NCI-H1417 (cell line): ENCODE results near the gene EZR.

Source experiments
- DNase-seq, 3 experiments: peaks; one replicate each; lab custom pipeline; 2025; lab: John Stamatoyannopoulos, UW

Gene EZR

DNA sequence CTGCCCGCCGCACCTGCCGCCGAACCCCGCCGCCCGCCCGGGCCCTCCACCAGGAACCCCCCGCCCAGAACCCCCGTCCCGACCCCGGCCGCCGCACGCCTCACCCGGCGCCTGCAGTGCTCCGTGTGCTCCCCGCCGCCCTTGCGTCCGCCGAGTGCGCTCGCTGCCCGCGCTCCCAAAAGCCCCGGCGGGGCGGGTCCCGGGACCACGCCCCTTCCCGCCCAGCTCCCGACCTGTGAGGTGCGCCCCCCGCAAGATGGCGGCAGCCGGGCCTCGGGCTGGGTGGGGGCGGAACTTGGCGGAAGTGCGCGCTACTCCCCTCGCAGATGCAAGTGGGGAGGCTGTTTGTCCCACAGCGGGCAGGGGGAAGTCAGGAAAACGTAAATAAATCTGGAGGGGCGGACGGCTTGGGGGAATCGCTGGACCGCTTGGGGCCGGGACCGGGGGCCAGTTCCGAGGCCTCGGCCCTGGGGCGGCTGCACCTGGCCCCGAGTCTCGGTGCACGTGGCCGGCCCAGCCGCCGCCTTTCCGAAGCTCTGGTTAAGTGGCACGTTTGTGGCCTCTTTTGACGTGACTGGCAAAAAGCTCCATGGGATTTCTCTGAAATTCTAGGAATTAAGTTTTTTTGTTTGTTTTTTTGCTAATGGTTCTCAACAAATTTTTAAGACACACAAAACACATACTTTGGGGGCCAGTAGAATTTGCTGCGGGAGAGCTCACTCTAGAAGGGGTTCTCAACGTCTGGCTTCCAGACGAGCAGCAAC lies at the start of gene EZR:
Gene EZR, minus strand, starts transcription at position 156 of the 764 bp plus-strand sequence. CDS start 1,275 bp downstream, outside the sequence.
- peak; percentile 57 to 75 (median 75) for DNase-seq

DNA sequence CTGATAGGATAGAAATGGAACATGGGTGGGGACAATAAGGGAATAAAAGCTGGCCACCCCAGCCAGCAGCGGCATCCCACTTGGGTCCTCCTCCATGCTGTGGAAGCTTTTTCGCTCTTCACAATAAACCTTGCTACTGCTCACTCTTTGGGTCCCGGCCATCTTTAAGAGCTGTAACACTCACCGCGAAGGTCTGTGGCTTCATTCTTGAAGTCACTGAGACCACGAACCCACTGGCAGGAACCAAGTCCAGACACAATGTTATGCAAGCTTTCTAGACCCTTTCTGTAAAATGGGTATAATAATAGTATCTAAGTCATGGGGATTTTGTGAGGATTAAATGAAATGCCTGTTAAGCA lies 48.9 kb upstream of the EZR start:
- no peak for DNase-seq

- no peak for DNase-seq
Measured at GRCh38 chr6:158867381-158868121, 48.4 kb upstream of the EZR start.

GRCh38 chr6:158865769-158866168 lies 46.6 kb upstream of the EZR start:
- no peak for DNase-seq

- DNase-seq, result no peak
Measured at GRCh38 chr6:158863646-158864045, 44.5 kb upstream of the EZR start.

- DNase-seq, result peak in 1 of 3 experiments; percentile 25
Measured at GRCh38 chr6:158861686-158862381, 42.7 kb upstream of the EZR start.

DNA sequence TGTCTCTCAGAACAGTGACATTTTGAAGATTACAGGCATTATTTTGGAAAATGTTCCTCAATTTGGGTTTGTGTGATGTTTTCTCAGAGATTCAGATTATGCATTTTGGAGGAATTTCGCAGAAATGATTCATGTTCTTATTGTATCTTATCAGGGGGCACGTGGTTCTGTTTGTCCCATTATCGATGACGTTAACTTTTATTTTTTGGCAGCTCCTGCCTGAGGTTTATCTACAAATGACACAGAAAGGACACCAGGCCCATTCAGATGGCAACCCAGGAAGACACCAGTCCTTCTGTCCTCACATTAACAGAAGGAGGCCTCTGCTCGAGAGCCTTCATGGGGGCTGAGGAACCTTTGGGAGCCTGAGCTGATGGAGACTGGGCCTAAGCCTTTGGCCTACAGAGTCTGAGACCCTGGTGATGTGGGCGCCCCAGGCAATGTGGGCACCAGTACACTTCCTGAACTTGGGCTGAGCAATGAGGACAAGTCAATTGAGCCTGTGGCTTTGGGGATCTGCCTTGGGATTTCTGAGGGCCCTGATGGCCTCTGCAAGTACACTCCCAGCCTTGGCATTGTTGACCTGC lies 41.2 kb upstream of the EZR start:
- no peak for DNase-seq

DNA sequence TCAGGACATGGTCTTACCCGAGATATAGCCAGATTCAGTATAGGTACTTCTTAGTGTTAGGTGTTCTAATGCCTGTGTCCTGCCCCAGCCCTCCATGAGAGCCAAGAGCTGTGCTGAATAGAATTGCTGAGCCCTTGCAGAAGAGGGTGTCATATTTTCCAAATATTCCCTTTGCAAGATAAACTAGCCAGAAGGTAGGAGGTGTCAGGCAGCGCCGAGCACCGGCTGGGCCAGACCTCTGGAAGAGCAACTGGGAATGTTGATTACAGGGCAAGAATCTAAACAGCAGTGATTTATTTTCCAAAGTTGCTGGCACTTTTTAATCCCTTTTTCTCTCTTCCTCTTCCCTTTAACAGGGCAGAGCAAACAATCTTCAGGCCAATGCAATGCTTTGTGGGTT lies 37.1 kb upstream of the EZR start:
- DNase-seq, result no peak

DNA sequence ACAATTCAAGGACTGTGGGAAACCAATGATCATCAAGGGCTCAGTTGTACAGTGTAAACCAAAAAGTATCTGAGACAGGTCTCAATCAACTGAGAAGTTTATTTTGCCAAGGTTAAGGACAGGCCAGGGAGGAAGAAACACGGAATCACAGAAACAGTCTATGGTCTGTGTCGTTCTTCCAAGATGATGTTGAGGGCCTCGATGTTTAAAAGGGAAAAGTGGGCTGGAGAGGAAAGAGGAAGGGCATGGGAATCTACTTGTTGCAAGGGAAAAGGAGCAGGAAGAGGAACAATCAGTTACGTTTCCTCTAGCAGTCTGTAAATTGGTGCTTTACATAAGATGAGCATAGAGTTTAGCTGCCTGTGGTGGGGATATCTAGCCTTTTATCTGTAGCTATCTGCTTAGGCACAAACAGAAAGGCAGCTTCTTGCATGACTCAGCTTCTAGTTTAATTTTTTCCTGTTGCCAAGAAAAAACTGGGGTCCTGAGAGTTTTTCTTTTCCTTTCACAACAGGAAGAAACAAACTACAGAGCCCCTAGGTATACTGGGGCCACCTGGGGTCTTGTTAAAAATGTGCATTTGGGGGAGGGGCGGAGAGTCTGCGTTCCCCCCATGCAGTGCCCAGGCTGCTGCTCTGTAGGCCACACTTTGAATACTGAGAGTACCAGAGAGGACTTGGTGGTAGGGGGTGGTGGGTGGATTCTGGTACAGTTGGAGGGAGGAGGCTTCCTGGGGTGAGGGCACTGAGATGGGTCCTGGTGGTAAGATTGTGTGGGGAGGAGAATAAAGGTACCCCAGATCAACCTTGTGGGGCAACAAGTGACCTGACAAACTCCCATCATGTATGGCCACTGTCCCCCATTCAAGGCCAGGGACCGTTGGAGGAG lies 35.3 kb upstream of the EZR start:
- DNase-seq, result no peak

DNA sequence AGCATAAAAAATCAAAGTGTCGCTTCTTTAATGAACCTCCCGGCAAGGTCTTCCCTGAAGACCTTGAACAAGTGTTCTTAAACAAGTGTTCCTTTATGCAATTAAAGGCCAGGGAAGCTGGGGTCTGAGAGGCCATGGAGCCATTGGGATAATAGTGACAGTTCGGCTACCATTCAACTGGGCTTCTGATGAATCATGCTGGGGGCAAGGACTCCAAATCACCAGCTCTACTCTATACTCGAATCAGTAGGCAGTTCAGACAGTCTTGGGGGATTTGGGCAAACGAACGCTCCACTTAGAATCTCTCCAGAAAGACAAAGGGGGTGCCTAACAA lies 34.7 kb upstream of the EZR start:
- no peak for DNase-seq

DNA sequence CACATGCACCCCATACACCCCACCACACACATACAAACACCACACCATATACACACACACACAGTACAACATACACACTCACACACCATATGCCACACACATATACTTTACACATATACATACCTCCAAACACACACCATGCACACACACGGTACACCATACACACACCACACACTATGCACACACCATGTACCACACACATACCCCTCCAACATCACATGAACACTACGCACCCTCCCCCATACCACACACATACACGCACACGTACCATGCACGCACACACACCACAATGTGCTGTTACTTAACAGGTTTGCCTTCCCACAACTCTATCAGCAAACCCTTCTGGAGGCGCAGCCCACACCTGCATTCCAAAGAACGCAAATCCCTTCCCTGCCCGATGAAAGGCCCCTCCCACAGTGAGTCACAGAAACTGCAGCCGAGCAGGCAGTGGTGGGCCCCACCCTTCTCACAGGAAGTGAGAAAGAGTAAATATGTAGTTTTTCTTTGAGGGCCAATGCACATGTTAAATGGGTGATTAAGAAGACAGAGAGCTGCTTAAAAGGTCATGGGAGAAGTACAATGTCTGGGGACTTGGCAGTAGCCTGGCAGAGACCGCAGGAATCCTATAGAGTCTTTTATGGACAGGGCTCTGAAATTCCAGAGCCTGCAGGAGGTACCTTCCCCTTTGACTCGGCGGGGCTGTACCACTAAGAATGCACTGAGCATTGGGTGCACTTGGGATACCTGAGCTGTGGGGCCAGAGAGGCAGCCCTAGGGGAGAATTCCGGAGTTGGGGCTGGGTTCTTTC lies 34.1 kb upstream of the EZR start:
- DNase-seq, result peak in 1 of 3 experiments; percentile 25

- DNase-seq, result no peak
Measured at GRCh38 chr6:158852312-158853071, 33.3 kb upstream of the EZR start.

GRCh38 chr6:158850807-158851115 lies 31.6 kb upstream of the EZR start:
- DNase-seq, result peak in 1 of 3 experiments; percentile 80

GRCh38 chr6:158849899-158850806 lies 31.0 kb upstream of the EZR start:
- peak in 2 of 3 experiments; percentile 29 to 80 for DNase-seq

DNA sequence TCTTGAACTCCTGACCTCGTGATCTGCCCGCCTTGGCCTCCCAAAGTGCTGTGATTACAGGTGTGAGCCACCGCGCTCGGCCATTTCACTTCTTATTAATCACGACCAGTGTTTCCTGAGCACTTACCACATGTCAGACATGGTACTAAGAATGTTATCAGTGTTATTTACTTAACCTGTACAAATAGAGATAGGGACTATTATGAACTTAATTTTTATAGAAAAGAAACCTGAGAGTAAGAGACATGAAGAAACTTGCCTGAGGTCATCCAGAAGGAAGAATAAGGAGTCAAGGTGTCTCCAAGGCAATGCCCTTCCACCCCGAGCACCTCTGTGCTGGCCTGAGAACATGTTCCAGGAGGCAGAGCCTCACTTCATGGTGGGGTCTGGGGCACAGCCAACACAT lies 29.3 kb upstream of the EZR start:
- no peak for DNase-seq

- DNase-seq, result no peak
Measured at GRCh38 chr6:158847786-158848185, 28.6 kb upstream of the EZR start.

DNA sequence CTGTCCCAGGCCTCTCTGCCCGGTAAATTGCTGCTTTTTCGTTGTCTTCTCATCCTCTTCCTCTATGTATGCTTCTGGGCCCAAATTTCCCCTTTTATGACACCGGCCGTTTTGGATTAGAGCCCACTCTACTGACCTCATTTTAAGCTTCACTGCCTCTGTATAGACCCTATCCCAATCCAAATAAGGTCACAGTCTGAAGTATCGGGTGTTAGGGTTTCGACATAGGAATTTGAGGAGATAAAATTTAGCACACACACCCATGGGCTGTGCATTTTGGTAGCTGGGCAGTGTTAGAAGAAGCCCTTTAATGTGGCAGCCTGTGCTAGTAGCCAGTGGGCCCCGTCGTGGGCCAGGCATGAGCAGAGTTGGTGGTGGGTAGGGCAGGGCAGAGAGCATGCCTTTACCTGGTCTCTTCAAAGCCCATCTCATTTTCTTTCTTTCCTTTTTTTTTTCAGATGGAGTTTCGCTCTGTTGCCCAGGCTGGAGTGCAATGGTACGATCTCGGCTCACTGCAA lies 27.9 kb upstream of the EZR start:
- DNase-seq, result no peak

DNA sequence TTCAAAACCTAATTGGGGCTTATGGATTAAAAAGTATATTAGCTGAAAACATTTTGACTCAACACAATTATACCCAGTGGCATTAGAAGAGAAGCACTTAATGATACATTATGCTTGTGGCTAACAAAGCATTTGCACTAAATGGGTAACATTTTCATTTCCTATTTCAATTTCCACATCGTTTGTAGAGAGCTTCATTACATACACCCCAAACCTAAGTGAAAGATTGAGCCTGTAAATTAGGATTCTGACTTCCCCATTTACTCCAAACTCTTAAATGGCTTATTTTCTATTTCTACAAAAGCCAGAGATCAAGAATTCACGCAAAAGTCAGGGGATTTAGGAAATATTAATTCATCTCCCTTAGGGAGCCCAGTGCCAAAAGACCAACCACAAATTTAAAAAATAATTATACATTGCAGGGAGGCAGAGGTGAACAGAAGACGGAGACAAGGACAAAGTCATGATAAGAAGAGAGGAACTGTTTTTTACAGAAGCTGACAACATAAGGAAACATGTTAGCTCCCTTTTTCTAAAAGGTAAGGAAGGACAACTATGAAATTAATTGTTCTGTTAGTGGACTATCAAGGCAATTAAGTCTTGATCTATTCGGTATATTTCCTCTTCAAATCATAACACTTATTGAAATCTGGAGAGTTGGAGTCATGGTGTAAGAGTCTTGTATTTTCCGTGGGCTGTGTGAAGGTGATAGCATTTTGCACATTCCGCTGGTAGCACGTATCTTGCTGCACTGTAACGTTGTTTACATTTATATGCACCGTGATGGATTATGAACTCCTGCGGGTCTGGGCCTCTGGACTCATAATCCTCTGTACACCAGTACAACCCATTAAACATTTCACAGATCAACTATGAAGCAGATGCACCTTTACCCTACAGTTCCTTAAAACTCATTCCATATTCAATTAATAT lies 24.8 kb upstream of the EZR start:
- no peak for DNase-seq
